Vagina (tissue), 2 donors: ENCODE results near the gene USE1.

Experiments
- CTCF ChIP-seq, 3 experiments: fragments of 450-650 bp in 2 of 3; fragments of 200-600 bp in 1 of 3; sonication (generic) in 1 of 3; IDR thresholded peaks; one replicate each; pipeline ENCODE4 v1.5.1; 2017 to 2019; ENCODE audit warnings: antibody characterized with exemption in 3 of 3, mild to moderate bottlenecking in 2 of 3, moderate library complexity in 2 of 3
- POLR2AphosphoS5 ChIP-seq, 2 donors: sonication (generic); formaldehyde crosslinking; IDR thresholded peaks; one replicate each; pipeline ENCODE4 v1.9.0; 2017; ENCODE audit warnings: antibody characterized with exemption in 2 of 2, mild to moderate bottlenecking in 2 of 2, low read depth in 1 of 2; ENCODE audit not compliant: insufficient read depth in 1 of 2

GRCh38 chr19:17260842-17261325 is 45.7 kb downstream of the USE1 start:
- peak; percentile 50 to 75 (median 68) for TF ChIP-seq CTCF (IDR thresholded peaks at IDR 0.05)
- peak; percentile 16 to 26 for TF ChIP-seq POLR2AphosphoS5 (IDR thresholded peaks at IDR 0.05; ENCODE audit: insufficient read depth in 1 of 2, low read depth in 1 of 2)
